Parathyroid adenoma (tissue), 2 donors: ENCODE results near the gene ABCA3.

Experiments
- H2AFZ ChIP-seq: fragments of 300-600 bp; sonication (generic); one replicate; pipeline ENCODE4 v1.7.0; 2017; ENCODE audit warnings: antibody characterized with exemption, mild to moderate bottlenecking
- H3K27ac ChIP-seq: fragments of 300-600 bp; sonication (generic); one replicate; pipeline ENCODE4 v1.7.0; 2017
- H3K27me3 ChIP-seq: fragments of 300-600 bp; sonication (generic); one replicate; pipeline ENCODE4 v1.7.0; 2017; ENCODE audit warnings: low read length; ENCODE audit not compliant: control insufficient read depth, insufficient read depth
- H3K36me3 ChIP-seq: fragments of 300-600 bp; sonication (generic); one replicate; pipeline ENCODE4 v1.7.0; 2017; ENCODE audit warnings: low read length; ENCODE audit not compliant: control insufficient read depth, insufficient read depth
- H3K4me1 ChIP-seq: fragments of 300-600 bp; sonication (generic); one replicate; pipeline ENCODE4 v1.7.0; 2017; ENCODE audit warnings: control low read depth
- H3K4me2 ChIP-seq: fragments of 300-600 bp; sonication (generic); one replicate; pipeline ENCODE4 v1.7.0; 2017; ENCODE audit warnings: low read length
- H3K4me3 ChIP-seq: fragments of 300-600 bp; sonication (generic); one replicate; pipeline ENCODE4 v1.7.0; 2017; ENCODE audit warnings: low read depth, low read length
- H3K79me2 ChIP-seq: fragments of 300-600 bp; sonication (generic); one replicate; pipeline ENCODE4 v1.7.0; 2017; ENCODE audit warnings: control low read depth
- H3K9ac ChIP-seq: fragments of 300-600 bp; sonication (generic); one replicate; pipeline ENCODE4 v1.7.0; 2017; ENCODE audit warnings: mild to moderate bottlenecking
- H3K9me3 ChIP-seq: fragments of 300-600 bp; sonication (generic); one replicate; pipeline ENCODE4 v1.7.0; 2017; ENCODE audit warnings: low read length; ENCODE audit not compliant: control insufficient read depth
- CTCF ChIP-seq: fragments of 300-600 bp; sonication (generic); IDR thresholded peaks from one replicate; pipeline ENCODE4 v1.7.0; 2017; ENCODE audit warnings: antibody characterized with exemption, mild to moderate bottlenecking
- donor health status: primary hyperparathyroidism.

The ABCA3 gene

GRCh38 chr16:2238838-2239675 is 101.5 kb downstream of the ABCA3 start:
- Histone ChIP-seq H3K4me2 (no peak overlapping the region), H3K27me3 (no peaks in the 10 kb centered on the region), H3K4me3 (no peak overlapping the region), H3K36me3 (no peaks in the 10 kb centered on the region), H3K9ac (no peak overlapping the region), H3K9me3 (no peaks in the 10 kb centered on the region), H3K4me1 (no peaks in the 10 kb centered on the region), H3K79me2 (no peaks in the 10 kb centered on the region), H3K27ac (no peak overlapping the region), H2AFZ (no peak overlapping the region)
- no peak for TF ChIP-seq CTCF

GRCh38 chr16:2238150-2238837 is 102.2 kb downstream of the ABCA3 start:
- H3K27ac ChIP-seq = no peak overlapping the region
- no peak overlapping the region for H3K9ac ChIP-seq
- H3K4me1 ChIP-seq = no peaks in the 10 kb centered on the region
- H2AFZ ChIP-seq = no peak overlapping the region
- no peaks in the 10 kb centered on the region for H3K79me2 ChIP-seq
- H3K4me2 ChIP-seq = no peak overlapping the region
- no peaks in the 10 kb centered on the region for H3K27me3 ChIP-seq
- no peak overlapping the region for H3K4me3 ChIP-seq
- H3K36me3 ChIP-seq = no peaks in the 10 kb centered on the region
- TF ChIP-seq CTCF = no peak
- H3K9me3 ChIP-seq = no peaks in the 10 kb centered on the region

GRCh38 chr16:2237493-2238149 is 102.9 kb downstream of the ABCA3 start:
- H3K4me1 ChIP-seq = no peaks in the 10 kb centered on the region
- TF ChIP-seq CTCF = no peak
- H3K27ac ChIP-seq = no peak overlapping the region
- H3K79me2 ChIP-seq = no peaks in the 10 kb centered on the region
- H2AFZ ChIP-seq = no peak overlapping the region
- H3K36me3 ChIP-seq = no peaks in the 10 kb centered on the region
- no peaks in the 10 kb centered on the region for H3K27me3 ChIP-seq
- H3K9me3 ChIP-seq = no peaks in the 10 kb centered on the region
- H3K4me2 ChIP-seq = no peak overlapping the region
- H3K9ac ChIP-seq = no peak overlapping the region
- H3K4me3 ChIP-seq = no peak overlapping the region

- peak overlapping the region; percentile 47 for H3K4me2 ChIP-seq
- no peaks in the 10 kb centered on the region for H3K36me3 ChIP-seq
- no peak overlapping the region for H3K27ac ChIP-seq
- no peak overlapping the region for H3K9ac ChIP-seq
- H3K9me3 ChIP-seq = no peaks in the 10 kb centered on the region
- no peak overlapping the region for H2AFZ ChIP-seq
- no peaks in the 10 kb centered on the region for H3K79me2 ChIP-seq
- no peak overlapping the region for H3K4me3 ChIP-seq
- no peak for TF ChIP-seq CTCF
- H3K4me1 ChIP-seq = no peaks in the 10 kb centered on the region
- no peaks in the 10 kb centered on the region for H3K27me3 ChIP-seq
These were observed 103.4 kb downstream of the ABCA3 start for GRCh38 chr16:2237102-2237482.
